NOMO-1 (cell line): Measurements from ENCODE around the gene ZSCAN5A.
"Not testable (repeated sequence)": the region's sequence is repeated elsewhere in the genome, so short reads cannot be mapped to it uniquely, and the experiment has no call there.

Experiments
- DNase-seq, 2 experiments: peaks; one replicate each; lab custom pipeline; 2025; ENCODE audit not compliant: unreplicated experiment in 2 of 2; lab: John Stamatoyannopoulos, UW

The ZSCAN5A gene

GRCh38 chr19:56273563-56274117 lies 41.0 kb downstream of the ZSCAN5A start:
- no peak for DNase-seq

DNA sequence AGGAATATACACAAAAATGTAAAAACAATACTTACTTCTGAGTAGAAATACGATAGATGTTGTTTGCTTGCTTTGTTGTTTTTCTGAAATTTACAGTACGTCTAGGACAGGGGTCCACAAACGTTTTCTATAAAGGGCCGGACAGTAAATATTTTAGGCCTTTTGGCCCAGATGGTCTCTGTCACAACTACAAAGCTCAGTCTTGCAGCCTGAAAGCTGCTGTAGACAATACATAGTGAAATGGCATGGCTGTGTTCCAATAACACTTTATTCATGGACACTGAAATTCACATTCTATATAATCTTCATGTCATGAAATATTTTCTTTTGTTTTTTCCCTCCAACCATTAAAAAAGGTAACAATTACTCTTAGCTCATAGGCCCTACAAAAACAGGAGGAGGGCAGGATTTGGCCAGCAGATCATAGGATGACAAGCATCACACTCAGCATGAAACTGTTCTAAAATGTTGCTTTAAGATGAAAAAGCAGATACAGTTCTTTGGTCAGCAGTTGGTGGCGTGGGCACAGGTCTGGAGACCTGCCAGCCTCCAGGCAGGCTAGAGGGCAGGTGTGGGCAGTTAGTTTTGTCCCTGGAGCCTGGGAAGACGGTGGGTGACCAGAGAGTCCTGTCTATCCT lies 42.4 kb downstream of the ZSCAN5A start, which contains the start of gene EDDM13:
Gene EDDM13, plus strand, starts transcription at position 588 of the 638 bp plus-strand sequence. CDS start 87 bp downstream, outside the sequence.
- no peak for DNase-seq

GRCh38 chr19:56271151-56271550 lies 43.5 kb downstream of the ZSCAN5A start:
- peak; percentile 52 to 56 for DNase-seq

DNA sequence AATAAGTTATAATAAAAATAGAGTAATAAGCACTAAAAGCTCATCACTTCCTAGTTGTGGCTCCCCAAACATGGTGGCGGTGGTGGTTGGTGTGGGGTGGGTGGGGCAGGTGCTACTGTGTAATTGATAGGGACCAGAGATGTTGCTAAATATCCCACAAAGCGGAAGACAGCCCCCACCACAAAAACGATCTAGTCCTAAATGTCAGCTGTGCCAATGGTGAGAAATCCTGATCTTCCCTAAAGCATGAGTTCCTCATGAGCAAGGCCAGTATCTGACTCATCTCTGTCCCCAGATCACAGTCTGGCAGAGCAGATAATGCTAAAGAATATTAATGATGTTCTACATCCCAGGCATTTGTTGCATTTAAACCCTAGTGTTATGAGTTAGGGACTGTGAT lies 44.0 kb downstream of the ZSCAN5A start:
- DNase-seq: peak; percentile 95 to 98

DNA sequence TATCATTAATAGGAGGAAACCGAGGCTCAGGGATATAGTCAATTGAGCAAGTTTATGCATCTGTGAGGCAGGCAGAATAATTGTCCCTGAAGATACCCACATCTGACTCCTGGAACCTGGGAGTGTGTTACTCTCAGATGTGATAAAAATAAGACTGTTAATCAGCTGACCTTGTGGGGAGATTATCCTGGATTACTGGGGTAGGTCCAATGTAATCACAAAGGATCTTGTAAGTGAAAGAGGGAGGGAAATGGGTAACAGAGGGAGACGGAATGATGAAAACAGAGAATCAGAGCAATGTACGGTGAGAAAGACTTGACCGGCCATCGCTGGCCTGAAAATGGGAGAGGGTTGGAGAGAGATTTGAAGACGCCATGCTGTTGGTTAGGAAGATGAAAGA lies 45.3 kb downstream of the ZSCAN5A start:
- no peak for DNase-seq

GRCh38 chr19:56266051-56266450 lies 48.6 kb downstream of the ZSCAN5A start:
- DNase-seq: no peak

DNA sequence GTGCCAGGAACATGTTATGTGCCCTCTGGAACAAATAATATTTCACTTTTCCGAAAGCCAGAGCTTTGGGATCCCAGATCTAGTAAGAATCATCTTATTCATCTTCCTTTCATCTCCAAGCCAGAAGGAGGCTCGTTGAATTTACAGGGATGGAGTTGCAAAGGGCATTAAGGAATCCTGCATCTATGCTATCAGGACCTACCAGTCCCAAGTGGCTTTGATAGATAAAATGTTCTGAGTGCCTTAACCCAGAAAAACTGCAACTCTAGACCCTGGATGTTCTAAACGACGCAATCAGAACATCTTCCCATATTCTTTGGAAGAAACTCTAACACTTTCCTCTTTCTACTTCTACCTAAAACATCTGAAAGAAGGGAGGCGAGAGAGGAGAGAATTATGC lies 51.3 kb downstream of the ZSCAN5A start:
- no peak for DNase-seq

DNA sequence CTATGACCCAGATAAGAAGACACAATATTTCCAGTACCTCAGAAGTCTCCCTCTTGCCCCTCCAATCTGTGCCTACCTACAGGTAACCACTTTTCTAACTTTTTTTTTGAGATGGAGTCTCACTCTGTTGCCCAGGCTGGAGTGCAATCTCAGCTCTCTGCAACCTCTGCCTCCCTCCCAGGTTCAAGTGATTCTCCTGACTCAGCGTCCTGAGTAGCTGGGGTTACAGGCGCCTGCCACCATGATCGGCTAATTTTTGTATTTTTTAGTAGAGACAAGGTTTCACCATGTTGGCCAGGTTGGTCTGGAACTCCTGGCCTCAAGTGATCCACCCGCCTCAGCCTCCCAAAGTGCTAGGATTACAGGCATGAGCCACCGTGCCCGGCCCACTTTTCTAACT lies 52.7 kb downstream of the ZSCAN5A start:
- DNase-seq: not testable (repeated sequence)

DNA sequence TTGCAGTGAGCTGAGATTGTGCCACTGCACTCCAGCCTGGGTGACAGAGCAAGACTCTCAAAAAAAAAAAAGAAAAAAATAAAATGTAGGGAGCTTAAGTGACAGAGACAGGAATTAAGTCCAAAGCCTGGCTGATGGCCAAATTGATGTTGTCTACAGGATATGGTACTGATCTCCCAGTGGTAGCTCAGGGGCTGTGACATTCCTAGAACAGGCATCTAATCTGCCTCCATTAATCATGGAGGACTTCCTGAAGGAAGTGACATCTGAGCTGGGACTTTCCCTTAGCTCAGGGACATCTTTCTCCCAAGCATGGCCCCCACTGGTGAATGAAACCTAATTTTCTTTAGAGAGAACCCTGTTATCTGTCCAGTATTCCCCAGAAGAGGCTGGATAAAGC lies 53.5 kb downstream of the ZSCAN5A start:
- no peak for DNase-seq

- DNase-seq: no peak
Observed at GRCh38 chr19:56258272-56258671, 56.4 kb downstream of the ZSCAN5A start.

- peak; percentile 9 to 75 for DNase-seq
Observed at GRCh38 chr19:56253737-56254136, 60.9 kb downstream of the ZSCAN5A start.

- DNase-seq: peak; percentile 12 to 27
Observed at GRCh38 chr19:56252699-56253422, 61.8 kb downstream of the ZSCAN5A start.

GRCh38 chr19:56248736-56249338 lies 65.8 kb downstream of the ZSCAN5A start:
- DNase-seq: not testable (repeated sequence)

- DNase-seq: not testable (repeated sequence)
Observed at GRCh38 chr19:56245764-56246163, 68.9 kb downstream of the ZSCAN5A start.

- DNase-seq: no peak
Observed at GRCh38 chr19:56245121-56245740, 69.4 kb downstream of the ZSCAN5A start.

- DNase-seq: no peak
Observed at GRCh38 chr19:56223481-56223880, 91.2 kb downstream of the ZSCAN5A start.

DNA sequence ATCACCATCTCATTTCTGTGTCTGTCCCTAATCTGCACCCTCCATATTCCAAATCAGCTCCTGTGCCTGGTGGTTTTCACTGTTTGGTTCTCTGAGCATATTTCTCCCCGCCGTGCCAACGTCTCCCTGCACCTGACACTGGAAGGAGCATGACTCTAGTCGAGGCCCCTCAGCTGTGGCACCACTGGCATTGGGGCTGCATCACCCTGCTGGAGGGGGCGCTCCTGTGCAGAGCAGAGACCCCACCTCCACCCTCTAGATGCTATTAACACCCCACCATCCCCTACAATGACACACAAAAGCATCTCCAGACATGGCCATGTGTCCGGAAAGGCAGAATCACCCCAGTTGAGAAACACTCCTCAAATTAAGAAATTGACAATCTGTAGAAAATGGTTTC lies 91.7 kb downstream of the ZSCAN5A start:
- no peak for DNase-seq

- no peak for DNase-seq
Observed at GRCh38 chr19:56221851-56222250, 92.8 kb downstream of the ZSCAN5A start.

GRCh38 chr19:56221442-56221841 lies 93.2 kb downstream of the ZSCAN5A start:
- DNase-seq: not testable (repeated sequence)

GRCh38 chr19:56218961-56219360 lies 95.7 kb downstream of the ZSCAN5A start:
- DNase-seq: no peak
